Heart left ventricle (tissue), 16 donors: ENCODE results near the gene MPPED1. TPM values are rescaled to one million over a fixed set of nuclear protein-coding genes. Genes with fewer than 3 reads are reported as not detected.

ENCODE experiments used
- ATAC-seq, 4 donors: fragments of 200-7000 bp; cut with Tn5 transposase; one replicate each; pipeline ENCODE4 v1.9.1; 2020 to 2022; ENCODE audit warnings: moderate library complexity in 4 of 4, mild to moderate bottlenecking in 3 of 4, moderate number of reproducible peaks in 1 of 4
- DNase-seq, 5 donors: peaks; one replicate each; pipeline ENCODE4 v3.0.0-alpha.2; 2020
- H3K27ac ChIP-seq, 12 donors: fragments of 200-600 bp; sonication (generic) in 4 of 12; one replicate each; pipeline versions ENCODE4 v1.5.0 to v1.8.0; 2016 to 2022; ENCODE audit warnings: mild to moderate bottlenecking in 2 of 12
- H3K27me3 ChIP-seq, 9 donors: fragments of 200-600 bp; sonication (generic) in 2 of 9; one replicate each; pipeline versions ENCODE4 v1.5.1 to v1.8.0; 2016 to 2022; ENCODE audit warnings: mild to moderate bottlenecking in 3 of 9
- H3K36me3 ChIP-seq, 9 donors: fragments of 200-600 bp; sonication (generic) in 2 of 9; one replicate each; pipeline versions ENCODE4 v1.5.0 to v1.8.0; 2018 to 2022; ENCODE audit warnings: mild to moderate bottlenecking in 2 of 9
- H3K4me1 ChIP-seq, 12 donors: fragments of 200-600 bp; sonication (generic) in 4 of 12; one replicate each; pipeline versions ENCODE4 v1.5.0 to v1.8.0; 2016 to 2022; ENCODE audit warnings: mild to moderate bottlenecking in 3 of 12
- H3K4me3 ChIP-seq, 12 donors: fragments of 200-600 bp; sonication (generic) in 4 of 12; one replicate each; pipeline versions ENCODE4 v1.5.0 to v1.8.0; 2017 to 2022; ENCODE audit warnings: mild to moderate bottlenecking in 9 of 12, moderate library complexity in 4 of 12
- H3K9me3 ChIP-seq, 12 donors: fragments of 200-600 bp; sonication (generic) in 4 of 12; one replicate each; pipeline versions ENCODE4 v1.5.0 to v1.8.0; 2016 to 2022; ENCODE audit warnings: mild to moderate bottlenecking in 1 of 12
- CTCF ChIP-seq, 12 donors: fragments of 200-600 bp; sonication (generic) in 4 of 12; IDR thresholded peaks; one replicate each; pipeline versions ENCODE4 v1.5.0 to v1.8.0; 2018 to 2022; ENCODE audit warnings: antibody characterized with exemption in 12 of 12, mild to moderate bottlenecking in 5 of 12
- POLR2A ChIP-seq, 2 donors: fragments of 450-650 bp; IDR thresholded peaks; one replicate each; pipeline ENCODE4 v1.6.1; 2017; ENCODE audit warnings: antibody characterized with exemption in 2 of 2, mild to moderate bottlenecking in 2 of 2, moderate library complexity in 2 of 2
- WGBS, 4 donors: extraction: QIAGEN DNeasy Blood & Tissue Kit in 2 of 4; methylation state at CpG; one replicate each; pipeline versions ENCODE4 v1.1.5 to v1.1.7; 2013 to 2018; 5-methylcytosine and 5-hydroxymethylcytosine counted together
- intact Hi-C, 10 donors: fragments of 100-400 bp; cut with DNase I; formaldehyde crosslinking; loops; one replicate each; pipeline versions ENCODE4 v1.11.1 to v1.14.2; 2022
- polyA plus RNA-seq, 2 donors: library from polyadenylated mRNA; stranded (reverse); fragments of 200-250 nt; gene quantifications; one replicate each; pipeline ENCODE4 v1.2.3, GENCODE V29; 2013
- total RNA-seq, 9 donors: library from RNA; depleted of rRNA in 2 of 9; stranded (reverse); fragments of >200 nt in 2 of 9; fragmentation: NEBNext Ultra II Directional in 3 of 9; extraction: Animal tissue kit (Norgen Biotek cat#: 25700) in 3 of 9; gene quantifications; one replicate each; pipeline versions ENCODE4 v1.1.0 to v1.2.4, GENCODE V29; 2016 to 2023
- donor health status: ischemic (EF 13 %, LVEDD 7.1; RV severe dilation, severe dysfunction).
- donor health status: healthy with polysubstance abuse.
- donor health status: DM: no; HTN: yes; CAD: no.
- donor health status: DM: no; HTN: no; CAD: no.
- donor health status: ischemic (EF 25% LVEDD 6.9; RV normal size, moderate dysfunction).
- donor health status: ischemic (EF 25% LVEDD 5.7; RV mildly dilated, moderate dysfunction).
- donor health status: healthy.
- donor health status: DM: yes; HTN: yes; CAD: no.
- donor health status: ischemic (EF 35%, LVEDD 5.7; RV mildly dilated, moderate dysfunction).
- donor health status: nonischemic (EF 11% LVEDD 7.7; RV severe dilation, severe dysfunction).
- donor health status: DM: yes; HTN: yes; CAD: no.
- donor health status: PGD.
- donor health status: ischemic (EF 29% LVEDD 5.4; RV normal size, mild dysfunction).
- donor health status: nonischemic (EF 23%, LVEDD 6.1; RV moderate dilation, normal function).

MPPED1 gene
- total and polyA plus RNA-seq, 11 donors, result 0.12 TPM; not detected in 10

- H3K27me3 ChIP-seq, result peaks cover 0 to 14% (median 0%) of the 10 kb centered on the region in 9 donors
- no peaks in the 10 kb centered on the region for H3K36me3 ChIP-seq
- 87 to 96% (median 92%) methylated on average over 8 of the region's 8 CpGs for WGBS, 4 donors
- DNase-seq (peak in 2 of 5 donors; percentile 3 to 35), ATAC-seq (no peak)
- no peak overlapping the region for H3K27ac ChIP-seq
- TF ChIP-seq CTCF (IDR thresholded peaks at IDR 0.05) (no peak), POLR2A (IDR thresholded peaks at IDR 0.05) (no peak)
- intact Hi-C loops, result loop anchor here in 1 of 10 donors (10.0 kb wide), 1 partner anchor 426 kb away; no protein-coding TSS in a partner anchor
- H3K4me3 ChIP-seq, result no peak overlapping the region
- no peaks in the 10 kb centered on the region for H3K9me3 ChIP-seq
- H3K4me1 ChIP-seq, result no peaks in the 10 kb centered on the region
Measured at GRCh38 chr22:43398910-43399309, 12.9 kb upstream of the MPPED1 start.

- ATAC-seq (no peak), DNase-seq (peak in 2 of 5 donors; percentile 13 to 35)
- Histone ChIP-seq H3K4me1 (no peaks in the 10 kb centered on the region), H3K27me3 (peaks cover 0 to 14% (median 0%) of the 10 kb centered on the region in 9 donors), H3K27ac (no peak overlapping the region), H3K36me3 (no peaks in the 10 kb centered on the region), H3K9me3 (no peaks in the 10 kb centered on the region), H3K4me3 (no peak overlapping the region)
- 82 to 90% (median 85%) methylated on average over 14 to 25 of the region's 25 CpGs for WGBS, 4 donors
- TF ChIP-seq POLR2A (IDR thresholded peaks at IDR 0.05), result no peak
- no peak for TF ChIP-seq CTCF (IDR thresholded peaks at IDR 0.05)
- intact Hi-C loops, result loop anchor here in 1 of 10 donors (10.0 kb wide), 1 partner anchor 425 kb away; no protein-coding TSS in a partner anchor
Measured at GRCh38 chr22:43399338-43399979, 12.4 kb upstream of the MPPED1 start.

GRCh38 chr22:43399980-43400358 lies 11.8 kb upstream of the MPPED1 start:
- no peak overlapping the region for H3K27ac ChIP-seq
- no peaks in the 10 kb centered on the region for H3K36me3 ChIP-seq
- DNase-seq, result peak in 1 of 5 donors; percentile 18
- TF ChIP-seq CTCF (IDR thresholded peaks at IDR 0.05) (no peak), POLR2A (IDR thresholded peaks at IDR 0.05) (no peak)
- peak in 1 of 4 donors; percentile 6 for ATAC-seq
- H3K4me1 ChIP-seq, result no peaks in the 10 kb centered on the region
- intact Hi-C loops, result loop anchor here in 1 of 10 donors (10.0 kb wide), 1 partner anchor 425 kb away; no protein-coding TSS in a partner anchor
- no peaks in the 10 kb centered on the region for H3K9me3 ChIP-seq
- WGBS, 4 donors, result 76 to 90% (median 85%) methylated on average over 6 of the region's 6 CpGs
- H3K27me3 ChIP-seq, result peaks cover 0 to 14% (median 0%) of the 10 kb centered on the region in 9 donors
- no peak overlapping the region for H3K4me3 ChIP-seq

GRCh38 chr22:43400449-43400848 lies 11.4 kb upstream of the MPPED1 start:
- no peaks in the 10 kb centered on the region for H3K36me3 ChIP-seq
- H3K9me3 ChIP-seq, result no peaks in the 10 kb centered on the region
- peak; percentile 63 to 90 (median 81) for ATAC-seq
- TF ChIP-seq POLR2A (IDR thresholded peaks at IDR 0.05), result no peak
- no peak for TF ChIP-seq CTCF (IDR thresholded peaks at IDR 0.05)
- DNase-seq, result peak; percentile 48 to 76 (median 68)
- H3K27me3 ChIP-seq, result peaks cover 0 to 14% (median 0%) of the 10 kb centered on the region in 9 donors
- intact Hi-C loops, result no loop called here
- WGBS, 4 donors, result 35 to 42% (median 39%) methylated on average over 5 to 14 of the region's 14 CpGs
- no peak overlapping the region for H3K27ac ChIP-seq
- no peak overlapping the region for H3K4me3 ChIP-seq
- no peaks in the 10 kb centered on the region for H3K4me1 ChIP-seq
